SHP77 treated with DMSO at 0.1 percent for 48 hours (cell line): ENCODE results near the gene OR2A1.
"Not testable (repeated sequence)": the region's sequence is repeated elsewhere in the genome, so short reads cannot be mapped to it uniquely, and the experiment has no call there.

Experiments
- DNase-seq: peaks from one replicate; lab custom pipeline; 2025; lab: John Stamatoyannopoulos, UW

OR2A1 gene

DNA sequence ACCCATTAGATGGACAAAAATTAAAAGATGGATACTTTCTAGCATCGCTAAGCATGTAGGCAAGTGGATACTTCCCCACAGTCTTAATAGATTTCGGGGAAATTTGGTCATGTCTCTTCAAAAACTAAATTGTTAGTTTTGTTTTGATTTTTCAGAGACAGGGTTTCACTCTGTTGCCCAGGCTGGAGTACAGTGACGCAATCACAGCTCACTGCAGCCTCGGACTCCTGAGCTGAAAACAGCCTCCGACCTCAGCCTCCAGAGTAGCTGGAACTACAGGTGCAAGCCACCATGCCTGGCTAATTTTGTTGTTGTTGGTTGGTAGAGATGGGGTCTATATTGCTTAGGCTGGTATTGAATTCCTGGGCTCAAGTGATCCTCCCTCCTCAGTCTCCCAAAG lies 13.6 kb downstream of the OR2A1 start:
- DNase-seq = not testable (repeated sequence)

GRCh38 chr7:144330044-144330443 lies 17.8 kb downstream of the OR2A1 start:
- DNase-seq = not testable (repeated sequence)

DNA sequence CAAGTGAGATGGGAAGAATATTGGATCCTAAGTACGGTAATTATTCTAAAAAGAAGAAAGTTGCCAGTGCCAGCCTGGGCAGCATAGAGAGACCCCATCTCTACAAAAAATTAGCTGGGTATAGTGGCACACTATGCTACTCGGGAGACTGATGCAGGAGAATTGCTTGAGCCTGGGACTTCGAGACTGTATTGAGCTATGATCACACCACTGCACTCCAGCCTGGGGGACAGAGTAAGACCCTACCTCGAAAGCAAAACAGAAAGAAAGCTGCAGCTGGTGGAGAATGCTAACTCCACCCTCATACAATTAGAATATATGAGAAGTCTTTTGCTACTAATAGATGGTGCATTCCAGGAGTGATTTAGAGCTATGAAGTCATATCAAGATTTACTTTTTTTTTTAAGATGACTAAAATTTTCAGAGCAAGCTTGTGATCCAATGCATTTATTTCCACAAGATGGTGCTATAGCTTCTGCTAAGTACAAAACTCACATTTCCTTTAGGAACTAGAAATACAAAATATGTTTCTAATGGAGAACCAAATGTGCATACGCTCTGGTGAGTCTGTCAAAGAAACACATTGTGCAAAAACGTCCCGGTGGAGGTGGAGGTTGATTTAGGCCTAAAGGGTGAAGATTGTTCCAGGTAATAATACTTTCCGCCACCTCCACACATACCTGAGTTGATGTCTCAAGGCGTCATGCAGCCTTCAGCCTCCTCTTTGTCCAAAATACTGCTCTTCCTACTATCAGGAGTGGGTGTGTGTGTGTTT lies 19.2 kb downstream of the OR2A1 start:
- DNase-seq = not testable (repeated sequence)

DNA sequence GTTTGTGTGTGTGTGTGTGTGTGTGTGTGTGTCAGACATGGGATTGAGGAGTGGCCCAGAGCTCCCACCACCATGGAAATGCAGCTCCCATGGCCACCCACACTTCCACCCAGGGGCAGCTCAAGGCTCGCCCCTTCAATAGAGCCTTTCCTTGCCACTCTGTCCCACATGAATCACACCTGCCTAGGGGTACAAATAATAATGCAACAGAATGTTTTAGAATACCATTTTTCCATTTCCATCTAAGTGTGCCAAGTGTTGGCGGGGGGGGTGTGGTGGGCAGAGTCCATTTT lies 19.7 kb downstream of the OR2A1 start:
- not testable (repeated sequence) for DNase-seq

- DNase-seq = not testable (repeated sequence)
Observed at GRCh38 chr7:144348625-144349024, 36.4 kb downstream of the OR2A1 start.

- DNase-seq = not testable (repeated sequence)
Observed at GRCh38 chr7:144351667-144352066, 39.4 kb downstream of the OR2A1 start.

DNA sequence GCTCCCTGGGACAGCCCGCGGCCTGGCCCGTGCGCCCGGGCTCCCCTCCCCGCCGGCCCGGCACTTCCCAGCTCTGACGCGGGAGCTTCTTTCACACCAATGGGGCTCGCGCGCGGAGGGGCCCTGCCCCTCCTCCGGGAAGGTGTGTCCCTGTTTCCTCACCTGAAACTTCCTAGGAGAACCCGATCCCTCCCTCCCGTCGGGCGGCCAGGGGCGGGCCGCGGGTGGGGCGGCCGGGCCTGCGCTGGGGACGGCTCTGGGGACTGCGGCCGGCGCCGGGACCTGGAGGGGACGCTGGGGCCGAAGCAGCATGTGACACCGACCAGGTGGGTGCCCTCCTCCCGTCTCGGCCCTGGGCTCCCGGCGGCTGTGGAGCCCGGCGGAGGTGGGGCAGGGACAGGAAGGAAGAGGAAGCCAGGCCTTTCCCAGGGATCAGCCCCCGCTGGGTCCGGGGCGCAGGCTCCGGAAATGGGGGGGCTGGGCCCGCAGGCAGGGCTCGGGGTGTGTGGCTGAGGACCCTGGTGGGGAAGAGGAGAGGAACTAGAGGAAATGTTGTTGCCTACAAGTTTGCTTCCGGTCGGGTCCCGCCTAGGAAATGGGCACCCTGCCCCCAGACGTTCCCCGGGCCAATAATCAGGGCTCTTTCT lies 43.1 kb downstream of the OR2A1 start, which contains the start of gene ARHGEF5:
Gene ARHGEF5, plus strand, starts transcription at position 227 of the 647 bp plus-strand sequence. CDS start 7,268 bp downstream, outside the sequence.
- not testable (repeated sequence) for DNase-seq

DNA sequence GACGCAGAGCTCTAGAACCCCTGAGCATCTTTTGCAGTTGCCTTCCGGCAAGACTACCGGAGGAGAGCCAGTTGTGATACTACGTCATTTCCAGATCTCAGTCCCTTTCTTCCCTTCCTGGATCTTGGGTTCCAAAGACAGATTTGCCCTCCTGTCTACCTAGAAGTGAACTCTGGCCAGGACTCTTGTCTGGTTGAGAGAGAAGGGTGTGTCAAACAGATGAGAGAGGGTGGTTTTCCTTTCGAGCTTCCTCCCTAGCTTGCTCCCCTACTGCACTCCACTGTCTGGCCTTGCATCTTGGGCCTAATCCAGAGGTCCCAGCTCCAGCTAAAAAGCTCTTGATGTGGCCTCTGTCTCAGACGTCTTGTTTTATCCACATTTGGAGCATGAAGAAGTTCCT lies 44.0 kb downstream of the OR2A1 start:
- DNase-seq = not testable (repeated sequence)

GRCh38 chr7:144356860-144357259 lies 44.6 kb downstream of the OR2A1 start:
- DNase-seq = not testable (repeated sequence)

- not testable (repeated sequence) for DNase-seq
Observed at GRCh38 chr7:144362061-144362460, 49.8 kb downstream of the OR2A1 start.

DNA sequence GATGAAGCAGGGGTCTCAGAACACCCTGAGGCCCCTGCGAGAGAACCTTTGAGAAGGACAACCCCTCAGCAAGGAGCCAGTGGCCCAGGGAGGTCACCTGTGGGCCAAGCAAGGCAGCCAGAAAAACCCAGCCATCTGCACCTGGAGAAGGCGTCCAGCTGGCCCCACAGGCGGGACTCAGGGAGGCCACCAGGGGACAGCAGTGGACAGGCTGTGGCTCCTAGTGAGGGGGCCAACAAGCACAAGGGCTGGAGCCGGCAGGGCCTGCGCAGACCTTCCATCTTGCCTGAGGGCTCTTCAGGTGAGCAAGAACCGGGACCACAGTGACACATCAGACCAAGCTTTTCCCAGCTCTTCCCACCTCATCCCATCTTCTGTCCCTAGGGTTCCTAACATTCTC lies 53.3 kb downstream of the OR2A1 start:
- not testable (repeated sequence) for DNase-seq

- not testable (repeated sequence) for DNase-seq
Observed at GRCh38 chr7:144367250-144367649, 55.0 kb downstream of the OR2A1 start.

- DNase-seq = not testable (repeated sequence)
Observed at GRCh38 chr7:144369221-144369620, 57.0 kb downstream of the OR2A1 start.
